ENCODE measurements around the gene CLPTM1L.

CLPTM1L gene

GRCh38 chr5:1272201-1272600 lies 72.7 kb downstream of the CLPTM1L start:
- DNase-seq = no peak

GRCh38 chr5:1270933-1271914 lies 73.7 kb downstream of the CLPTM1L start:
- no peak for DNase-seq

GRCh38 chr5:1270426-1270825 lies 74.5 kb downstream of the CLPTM1L start:
- DNase-seq = no peak

GRCh38 chr5:1268666-1269065 lies 76.2 kb downstream of the CLPTM1L start:
- no peak for DNase-seq

- DNase-seq = no peak
Measured at GRCh38 chr5:1268056-1268455, 76.8 kb downstream of the CLPTM1L start.

Measured in SHP77 treated with DMSO at 0.1 percent for 48 hours (cell line).